Activated T-helper 1 cell treated with anti-CD3 and anti-CD28 coated beads, Interleukin-12 subunit alpha, Interleukin-12 subunit beta, Interleukin-2, Interleukin-4 antibody, amounts not matched to agents 30 ng/mL and 10 ng/mL and 1 ng/mL, durations not matched to agents 14 hours and 24 hours and 36 hours (primary cell): ENCODE results near the gene MITF. TPM values are rescaled to one million over a fixed set of nuclear protein-coding genes. Genes with fewer than 3 reads are reported as not detected.

Experiments used
- DNase-seq: peaks from one replicate; pipeline ENCODE4 v3.0.0; 2021; ENCODE audit warnings: low spot score
- H3K27ac Mint-ChIP-seq: one replicate; pipeline ENCODE4 v1.8.0; 2021; ENCODE audit warnings: mild to moderate bottlenecking, mixed read lengths
- H3K27me3 Mint-ChIP-seq: one replicate; pipeline ENCODE4 v1.8.0; 2022; ENCODE audit warnings: mild to moderate bottlenecking, moderate library complexity, mixed read lengths; ENCODE audit not compliant: insufficient read depth
- H3K36me3 Mint-ChIP-seq: one replicate; pipeline ENCODE4 v1.8.0; 2021; ENCODE audit warnings: low read depth, mixed read lengths
- H3K4me1 Mint-ChIP-seq: one replicate; pipeline ENCODE4 v1.8.0; 2021; ENCODE audit warnings: low read depth, mixed read lengths
- H3K4me3 Mint-ChIP-seq: one replicate; pipeline ENCODE4 v1.8.0; 2021; ENCODE audit warnings: mild to moderate bottlenecking, moderate library complexity, mixed read lengths
- H3K9me3 Mint-ChIP-seq: one replicate; pipeline ENCODE4 v1.8.0; 2021; ENCODE audit warnings: mixed read lengths
- intact Hi-C: fragments of 100-400 bp; cut with micrococcal nuclease; formaldehyde crosslinking; loops from one replicate; pipeline ENCODE4 v1.15.1; 2024
- total RNA-seq: library from RNA; stranded (reverse); gene quantifications from 2 replicates; pipeline ENCODE4 v1.2.3, GENCODE V29; 2022

Gene MITF
- total RNA-seq, 1 donor from 2014 or later: 0.54 TPM

GRCh38 chr3:70003119-70003518 is 263.9 kb downstream of the MITF start:
- DNase-seq: no peak
- Mint-ChIP-seq H3K36me3 (no peaks in the 10 kb centered on the region), H3K9me3 (no peaks in the 10 kb centered on the region), H3K4me1 (no peaks in the 10 kb centered on the region), H3K27me3 (no peaks in the 10 kb centered on the region), H3K4me3 (no peak overlapping the region), H3K27ac (no peak overlapping the region)
- intact Hi-C loops: no loop called here

GRCh38 chr3:70006089-70006488 is 266.8 kb downstream of the MITF start:
- Mint-ChIP-seq H3K4me1 (no peaks in the 10 kb centered on the region), H3K9me3 (no peaks in the 10 kb centered on the region), H3K4me3 (no peak overlapping the region), H3K27ac (no peak overlapping the region), H3K27me3 (no peaks in the 10 kb centered on the region), H3K36me3 (no peaks in the 10 kb centered on the region)
- intact Hi-C loops: no loop called here
- DNase-seq: no peak

GRCh38 chr3:70010346-70010745 is 271.1 kb downstream of the MITF start:
- H3K4me1 Mint-ChIP-seq: no peaks in the 10 kb centered on the region
- no peaks in the 10 kb centered on the region for H3K36me3 Mint-ChIP-seq
- no peaks in the 10 kb centered on the region for H3K9me3 Mint-ChIP-seq
- intact Hi-C loops: no loop called here
- H3K27ac Mint-ChIP-seq: no peak overlapping the region
- DNase-seq: no peak
- H3K4me3 Mint-ChIP-seq: no peak overlapping the region
- H3K27me3 Mint-ChIP-seq: no peaks in the 10 kb centered on the region

GRCh38 chr3:70011582-70011981 is 272.3 kb downstream of the MITF start:
- H3K9me3 Mint-ChIP-seq: no peaks in the 10 kb centered on the region
- DNase-seq: no peak
- H3K27ac Mint-ChIP-seq: no peak overlapping the region
- no peaks in the 10 kb centered on the region for H3K36me3 Mint-ChIP-seq
- H3K27me3 Mint-ChIP-seq: no peaks in the 10 kb centered on the region
- intact Hi-C loops: no loop called here
- H3K4me3 Mint-ChIP-seq: no peak overlapping the region
- no peaks in the 10 kb centered on the region for H3K4me1 Mint-ChIP-seq
